ENCODE data around the gene TMEM97. TPM values are rescaled to one million over a fixed set of nuclear protein-coding genes. Genes with fewer than 3 reads are reported as not detected.

Gene TMEM97
- total RNA-seq, 1 donor from 2014 or later: 237 TPM

GRCh38 chr17:28317099-28317965 lies 1.7 kb upstream of the TMEM97 start:
- DNase-seq (ENCODE audit: low spot score): no peak

- no peak for DNase-seq (ENCODE audit: low spot score)
Measured at GRCh38 chr17:28317966-28318758, 838 bp upstream of the TMEM97 start.

- no peak for DNase-seq (ENCODE audit: low spot score)
Measured at GRCh38 chr17:28319598-28319935, 567 bp downstream of the TMEM97 start.

GRCh38 chr17:28320215-28321061 lies 1.4 kb downstream of the TMEM97 start:
- DNase-seq (ENCODE audit: low spot score): no peak

- DNase-seq (ENCODE audit: low spot score): peak; percentile 8
Measured at GRCh38 chr17:28324267-28324745, 5.3 kb downstream of the TMEM97 start.

- peak; percentile 7 for DNase-seq (ENCODE audit: low spot score)
Measured at GRCh38 chr17:28324781-28325180, 5.8 kb downstream of the TMEM97 start.

- peak; percentile 29 for DNase-seq (ENCODE audit: low spot score)
Measured at GRCh38 chr17:28325211-28325610, 6.2 kb downstream of the TMEM97 start.

- DNase-seq (ENCODE audit: low spot score): peak; percentile 64
Measured at GRCh38 chr17:28326114-28326513, 7.1 kb downstream of the TMEM97 start.

GRCh38 chr17:28327031-28327607 lies 8.1 kb downstream of the TMEM97 start:
- DNase-seq (ENCODE audit: low spot score): peak; percentile 33

GRCh38 chr17:28327709-28328108 lies 8.7 kb downstream of the TMEM97 start:
- DNase-seq (ENCODE audit: low spot score): peak; percentile 5

GRCh38 chr17:28328325-28328724 lies 9.3 kb downstream of the TMEM97 start:
- peak; percentile 32 for DNase-seq (ENCODE audit: low spot score)

- no peak for DNase-seq (ENCODE audit: low spot score)
Measured at GRCh38 chr17:28330671-28331070, 11.7 kb downstream of the TMEM97 start.

- DNase-seq (ENCODE audit: low spot score): no peak
Measured at GRCh38 chr17:28331891-28332420, 13.0 kb downstream of the TMEM97 start.

GRCh38 chr17:28333083-28333746 lies 14.2 kb downstream of the TMEM97 start:
- DNase-seq (ENCODE audit: low spot score): no peak

- no peak for DNase-seq (ENCODE audit: low spot score)
Measured at GRCh38 chr17:28334171-28334570, 15.2 kb downstream of the TMEM97 start.

- no peak for DNase-seq (ENCODE audit: low spot score)
Measured at GRCh38 chr17:28334666-28335200, 15.7 kb downstream of the TMEM97 start.

- DNase-seq (ENCODE audit: low spot score): peak; percentile 99
Measured at GRCh38 chr17:28335201-28335958, 16.4 kb downstream of the TMEM97 start, which contains the start of the genes IFT20 and TNFAIP1. IFT20 (minus strand) TSS chr17:28335472; CDS start chr17:28331985, 3,487 bp downstream. TNFAIP1 (plus strand) TSS chr17:28335761; CDS start chr17:28339522, 3,761 bp downstream.

- DNase-seq (ENCODE audit: low spot score): peak; percentile 63
Measured at GRCh38 chr17:28335959-28336871, 17.2 kb downstream of the TMEM97 start.
